PFSK-1 (cell line): ENCODE results near the gene C22orf31.

ENCODE experiments used
- FOXP2 ChIP-seq: optimal IDR thresholded peaks from 2 replicates; pipeline ENCODE3; 2011; ENCODE audit warnings: borderline replicate concordance, control low read depth, inconsistent platforms; ENCODE audit not compliant: insufficient read depth; ENCODE audit errors: extremely low read length, extremely low read depth
- POLR2AphosphoS5 ChIP-seq: IDR thresholded peaks from 2 replicates; pipeline ENCODE4 v1.6.1; 2012; ENCODE audit warnings: low read depth, mild to moderate bottlenecking, control low read depth, low read length, moderate library complexity
- REST ChIP-seq, 2 experiments: IDR thresholded peaks; 2 replicates each; pipeline versions ENCODE4 v1.6.1 to v1.8.0; 2011 to 2012; ENCODE audit warnings: low read depth in 2 of 2, low read length in 2 of 2, control low read depth in 1 of 2, inconsistent platforms in 1 of 2, mild to moderate bottlenecking in 1 of 2, moderate library complexity in 1 of 2; ENCODE audit not compliant: insufficient read depth in 1 of 2
- SIN3A ChIP-seq: IDR thresholded peaks from 2 replicates; pipeline ENCODE4 v1.6.1; 2012; ENCODE audit warnings: mild to moderate bottlenecking, low read length, moderate library complexity, borderline replicate concordance; ENCODE audit not compliant: insufficient read depth
- TAF1 ChIP-seq: IDR thresholded peaks from 2 replicates; pipeline ENCODE4 v1.6.1; 2012; ENCODE audit warnings: low read length, control low read depth, borderline replicate concordance; ENCODE audit not compliant: insufficient read depth

The C22orf31 gene

GRCh38 chr22:29054251-29054767 is 7.3 kb downstream of the C22orf31 start:
- TF ChIP-seq REST (IDR thresholded peaks at IDR 0.05; ENCODE audit: insufficient read depth in 1 of 2, low read depth in 2 of 2, low read length in 2 of 2) (no peak), SIN3A (no peak), FOXP2 (no peak), POLR2AphosphoS5 (no peak), TAF1 (no peak)

GRCh38 chr22:29053048-29053702 is 8.5 kb downstream of the C22orf31 start:
- TF ChIP-seq POLR2AphosphoS5 (no peak), REST (IDR thresholded peaks at IDR 0.05; ENCODE audit: insufficient read depth in 1 of 2, low read depth in 2 of 2, low read length in 2 of 2) (no peak), FOXP2 (no peak), SIN3A (no peak), TAF1 (no peak)

- TF ChIP-seq FOXP2: no peak
- TF ChIP-seq SIN3A: no peak
- no peak for TF ChIP-seq TAF1
- TF ChIP-seq REST (IDR thresholded peaks at IDR 0.05; ENCODE audit: insufficient read depth in 1 of 2, low read depth in 2 of 2, low read length in 2 of 2): no peak
- no peak for TF ChIP-seq POLR2AphosphoS5
These were observed 11.2 kb downstream of the C22orf31 start for GRCh38 chr22:29050457-29050856.

GRCh38 chr22:29049655-29050263 is 11.9 kb downstream of the C22orf31 start:
- TF ChIP-seq FOXP2 (no peak), SIN3A (no peak)

DNA sequence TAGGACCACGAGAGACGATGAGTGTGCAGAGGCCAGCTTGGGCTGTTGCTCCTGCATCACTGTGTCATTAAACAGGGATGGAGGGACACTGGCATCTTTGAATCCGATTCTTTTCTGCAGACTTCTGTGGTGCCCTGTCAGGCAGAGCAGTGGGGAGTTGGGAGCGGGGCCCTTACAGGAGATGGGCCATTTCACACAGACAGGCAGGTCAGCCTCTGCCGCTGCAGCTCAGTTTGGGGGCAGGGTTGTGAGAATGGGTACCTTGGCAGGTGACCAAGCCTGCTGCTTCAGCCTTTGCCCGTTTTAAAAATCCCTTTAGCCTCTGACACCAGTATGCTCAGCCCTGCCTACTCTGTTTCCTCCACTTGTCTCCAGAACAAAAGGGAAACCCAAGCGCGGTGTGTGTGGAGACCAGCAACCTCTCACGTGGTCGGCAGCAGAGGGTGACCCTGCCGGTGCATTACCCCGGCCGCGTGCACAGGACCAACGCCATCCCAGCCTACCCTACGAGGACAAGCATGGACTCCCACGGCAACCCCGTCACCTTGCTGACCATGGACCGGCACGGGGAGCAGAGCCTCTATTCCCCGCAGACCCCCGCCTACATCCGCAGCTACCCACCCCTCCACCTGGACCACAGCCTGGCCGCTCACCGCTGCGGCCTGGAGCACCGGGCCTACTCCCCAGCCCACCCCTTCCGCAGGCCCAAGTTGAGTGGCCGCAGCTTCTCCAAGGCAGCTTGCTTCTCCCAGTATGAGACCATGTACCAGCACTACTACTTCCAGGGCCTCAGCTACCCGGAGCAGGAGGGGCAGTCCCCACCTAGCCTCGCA is 12.6 kb downstream of the C22orf31 start:
- no peak for TF ChIP-seq REST (IDR thresholded peaks at IDR 0.05; ENCODE audit: insufficient read depth in 1 of 2, low read depth in 2 of 2, low read length in 2 of 2)
- TF ChIP-seq FOXP2: no peak
- no peak for TF ChIP-seq SIN3A
- TF ChIP-seq TAF1: no peak
- TF ChIP-seq POLR2AphosphoS5: no peak
